ENCODE data around the gene CAMK1.

The CAMK1 gene

GRCh38 chr3:9791790-9792404 lies 22.1 kb upstream of the CAMK1 start:
- H3K4me2 ChIP-seq (ENCODE audit: low read length): peak overlapping the region; percentile 90
- H3K9me3 ChIP-seq (ENCODE audit: control insufficient read depth, low read length): no peaks in the 10 kb centered on the region
- H3K27me3 ChIP-seq (ENCODE audit: control insufficient read depth, insufficient read depth, low read length): no peaks in the 10 kb centered on the region
- H2AFZ ChIP-seq: peak overlapping the region; percentile 84
- H3K4me3 ChIP-seq (ENCODE audit: low read depth, low read length): peak overlapping the region; percentile 92
- peaks cover 34% of the 10 kb centered on the region for H3K79me2 ChIP-seq
- no peak for TF ChIP-seq CTCF (IDR thresholded peaks at IDR 0.05)
- no peaks in the 10 kb centered on the region for H3K36me3 ChIP-seq (ENCODE audit: control insufficient read depth, insufficient read depth, low read length)
- peaks cover 15% of the 10 kb centered on the region for H3K4me1 ChIP-seq
- peak overlapping the region; percentile 90 for H3K27ac ChIP-seq
- H3K9ac ChIP-seq: peak overlapping the region; percentile 92

- Histone ChIP-seq H3K9me3 (ENCODE audit: control insufficient read depth, low read length) (no peaks in the 10 kb centered on the region), H3K4me2 (ENCODE audit: low read length) (no peak overlapping the region), H3K27me3 (ENCODE audit: control insufficient read depth, insufficient read depth, low read length) (no peaks in the 10 kb centered on the region), H3K79me2 (peaks cover 29% of the 10 kb centered on the region), H2AFZ (no peak overlapping the region), H3K4me3 (ENCODE audit: low read depth, low read length) (no peak overlapping the region), H3K36me3 (ENCODE audit: control insufficient read depth, insufficient read depth, low read length) (no peaks in the 10 kb centered on the region), H3K9ac (no peak overlapping the region), H3K4me1 (peaks cover 17% of the 10 kb centered on the region), H3K27ac (no peak overlapping the region)
- TF ChIP-seq CTCF (IDR thresholded peaks at IDR 0.05): no peak
Measured at GRCh38 chr3:9791127-9791526, 21.4 kb upstream of the CAMK1 start.

- Histone ChIP-seq H3K36me3 (ENCODE audit: control insufficient read depth, insufficient read depth, low read length) (no peaks in the 10 kb centered on the region), H3K27ac (no peak overlapping the region), H3K4me1 (peaks cover 11% of the 10 kb centered on the region), H3K9ac (no peak overlapping the region), H3K4me3 (ENCODE audit: low read depth, low read length) (no peak overlapping the region), H3K27me3 (ENCODE audit: control insufficient read depth, insufficient read depth, low read length) (no peaks in the 10 kb centered on the region), H2AFZ (no peak overlapping the region), H3K79me2 (no peaks in the 10 kb centered on the region), H3K9me3 (ENCODE audit: control insufficient read depth, low read length) (no peaks in the 10 kb centered on the region), H3K4me2 (ENCODE audit: low read length) (no peak overlapping the region)
- TF ChIP-seq CTCF (IDR thresholded peaks at IDR 0.05): no peak
Measured at GRCh38 chr3:9787714-9788113, 18.0 kb upstream of the CAMK1 start.

GRCh38 chr3:9786825-9787669 lies 17.3 kb upstream of the CAMK1 start:
- Histone ChIP-seq H3K4me1 (peaks cover 11% of the 10 kb centered on the region), H3K79me2 (no peaks in the 10 kb centered on the region), H3K4me2 (ENCODE audit: low read length) (no peak overlapping the region), H3K27me3 (ENCODE audit: control insufficient read depth, insufficient read depth, low read length) (no peaks in the 10 kb centered on the region), H3K4me3 (ENCODE audit: low read depth, low read length) (no peak overlapping the region), H3K36me3 (ENCODE audit: control insufficient read depth, insufficient read depth, low read length) (no peaks in the 10 kb centered on the region), H2AFZ (no peak overlapping the region), H3K9me3 (ENCODE audit: control insufficient read depth, low read length) (no peaks in the 10 kb centered on the region), H3K9ac (no peak overlapping the region), H3K27ac (peak overlapping the region; percentile 45)
- TF ChIP-seq CTCF (IDR thresholded peaks at IDR 0.05): no peak

Measured in parathyroid adenoma (tissue), 2 donors.